NCI-H2107 treated with DMSO at 0.1 percent for 48 hours (cell line): Measurements from ENCODE around the gene WBP4.
"Not testable (repeated sequence)": the region's sequence is repeated elsewhere in the genome, so short reads cannot be mapped to it uniquely, and the experiment has no call there.

ENCODE experiments used
- DNase-seq: peaks from one replicate; lab custom pipeline; 2025; ENCODE audit not compliant: unreplicated experiment; lab: John Stamatoyannopoulos, UW

WBP4 gene

GRCh38 chr13:41042419-41042818, 18.9 kb upstream of the WBP4 start:
- not testable (repeated sequence) for DNase-seq

DNA sequence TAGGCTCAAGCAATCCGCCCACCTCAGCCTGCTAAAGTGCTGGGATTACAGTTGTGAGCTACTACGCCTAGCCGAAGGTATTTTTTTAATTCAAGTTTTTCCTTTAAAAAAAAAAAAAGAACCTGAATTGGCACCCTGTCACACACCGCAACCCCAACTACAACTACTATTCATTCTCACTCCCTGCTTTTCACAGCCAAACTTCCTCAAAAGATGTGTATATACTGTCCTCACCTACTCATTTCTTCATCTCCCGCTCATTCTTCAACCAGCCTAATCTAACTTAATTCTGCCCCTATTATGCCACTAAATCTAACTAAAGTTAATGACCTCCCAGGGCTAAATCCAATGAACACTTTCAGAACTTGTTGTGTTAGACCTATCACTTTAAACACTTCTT, 12.7 kb upstream of the WBP4 start:
- DNase-seq: no peak

DNA sequence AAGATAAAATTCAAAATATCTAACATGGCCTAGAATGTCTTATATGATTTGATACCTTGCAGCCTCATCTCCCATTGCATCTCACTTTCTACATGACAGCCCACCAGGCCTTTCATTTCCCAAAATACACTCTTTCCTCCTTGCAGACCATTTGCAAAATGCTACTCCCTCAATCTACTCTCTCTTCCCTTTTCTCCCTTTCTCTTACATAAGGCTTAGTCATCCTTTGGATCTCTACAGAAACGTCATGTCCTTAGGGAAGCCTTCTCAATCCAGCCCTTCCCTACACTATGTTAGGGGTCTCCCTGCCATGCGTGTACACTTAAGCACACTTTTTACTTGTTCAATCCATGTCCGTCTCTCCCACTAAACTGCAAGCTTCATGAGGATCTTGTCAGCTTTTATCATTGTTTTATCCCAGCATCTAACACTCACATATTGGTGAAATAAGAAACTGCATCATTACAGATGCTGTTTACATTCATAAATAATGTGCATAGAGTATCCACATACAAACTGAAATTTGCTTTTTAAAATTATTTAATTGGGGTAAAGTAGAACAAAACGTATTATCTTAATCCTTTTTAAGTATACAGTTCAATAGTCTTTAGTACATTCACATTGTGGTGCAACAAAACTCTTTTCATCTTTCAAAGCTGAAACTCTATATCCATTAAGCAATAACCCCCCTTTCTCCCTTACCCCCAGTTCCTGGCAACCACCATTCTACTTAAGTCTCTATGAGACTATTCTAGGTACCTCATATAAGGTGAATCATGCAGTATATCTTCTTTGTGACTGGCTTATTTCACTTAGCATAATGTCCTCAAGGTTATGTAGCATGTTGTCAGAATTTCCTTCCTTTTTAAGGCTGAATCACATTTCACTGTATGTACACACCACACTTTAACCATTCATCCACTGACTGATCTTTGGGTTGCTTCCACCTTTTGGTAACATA, 11.5 kb upstream of the WBP4 start:
- no peak for DNase-seq

DNA sequence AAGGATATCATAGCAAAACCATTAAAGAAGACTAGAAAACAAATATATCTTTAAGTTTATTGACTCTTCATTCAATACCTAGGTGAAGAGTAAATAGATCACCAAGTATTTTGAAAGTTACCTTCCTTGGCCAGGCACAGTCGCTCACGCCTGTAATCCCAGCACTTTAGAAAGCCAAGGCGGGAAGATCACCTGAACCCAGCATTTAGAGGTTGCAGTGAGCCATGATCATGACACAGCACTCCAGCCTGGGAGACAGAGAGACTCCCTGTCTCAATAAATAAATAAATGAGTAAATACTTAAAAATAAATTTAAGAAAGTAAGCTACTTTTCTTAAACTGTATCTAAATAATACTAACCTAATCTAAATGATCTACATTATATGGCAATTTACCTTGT, 8.9 kb upstream of the WBP4 start:
- DNase-seq: no peak

GRCh38 chr13:41053384-41053826, 7.9 kb upstream of the WBP4 start:
- no peak for DNase-seq

DNA sequence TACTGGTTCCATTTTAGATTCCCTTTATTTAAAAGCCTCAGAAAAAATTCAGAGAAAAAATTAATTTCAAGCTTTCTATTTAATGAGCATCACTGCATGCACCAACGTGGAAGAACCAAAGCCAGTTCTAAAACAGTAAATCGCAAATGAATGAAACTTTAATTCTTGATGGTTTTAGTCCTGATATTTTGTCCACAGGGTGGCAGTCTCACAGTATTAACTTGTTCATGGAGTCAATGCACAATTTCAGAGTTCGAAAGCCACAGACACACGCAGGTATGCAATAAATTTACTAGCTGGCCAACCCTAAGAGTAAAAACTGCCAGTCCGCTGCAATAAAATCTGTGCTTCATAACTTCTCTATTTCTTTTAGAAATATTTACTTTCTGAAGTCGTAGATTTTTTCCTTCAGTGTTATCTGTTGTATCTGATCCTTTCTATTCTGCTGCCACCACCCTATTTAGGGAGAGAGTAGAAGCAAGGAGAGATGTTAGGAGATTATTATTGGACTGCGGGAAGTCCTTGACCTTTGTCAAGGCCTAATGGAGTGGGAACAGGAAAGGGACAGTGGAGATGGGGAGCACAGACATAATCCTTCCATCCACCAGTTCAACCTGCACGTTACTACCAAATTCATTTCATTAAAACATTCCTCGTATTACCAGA, 7.0 kb upstream of the WBP4 start:
- peak; percentile 18 for DNase-seq

GRCh38 chr13:41054919-41055619, 6.2 kb upstream of the WBP4 start:
- no peak for DNase-seq

DNA sequence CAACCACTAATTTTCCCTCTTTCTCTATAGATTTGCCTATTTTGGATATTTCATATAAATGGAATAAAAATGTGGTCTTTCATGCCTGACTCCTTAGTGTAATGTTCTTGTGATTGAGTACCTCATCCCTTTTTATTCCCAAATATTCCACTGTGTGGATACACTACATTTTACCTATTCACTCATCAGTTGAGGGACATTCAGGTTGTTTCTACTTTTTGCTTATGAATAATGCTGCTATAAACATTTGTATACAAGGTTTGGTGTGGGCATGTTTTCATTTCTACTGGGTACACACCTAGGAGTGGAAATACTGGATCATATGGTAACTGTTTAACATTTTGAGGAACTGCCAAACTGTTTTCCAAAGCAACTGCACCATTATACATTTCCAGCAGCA, 5.1 kb upstream of the WBP4 start:
- no peak for DNase-seq

DNA sequence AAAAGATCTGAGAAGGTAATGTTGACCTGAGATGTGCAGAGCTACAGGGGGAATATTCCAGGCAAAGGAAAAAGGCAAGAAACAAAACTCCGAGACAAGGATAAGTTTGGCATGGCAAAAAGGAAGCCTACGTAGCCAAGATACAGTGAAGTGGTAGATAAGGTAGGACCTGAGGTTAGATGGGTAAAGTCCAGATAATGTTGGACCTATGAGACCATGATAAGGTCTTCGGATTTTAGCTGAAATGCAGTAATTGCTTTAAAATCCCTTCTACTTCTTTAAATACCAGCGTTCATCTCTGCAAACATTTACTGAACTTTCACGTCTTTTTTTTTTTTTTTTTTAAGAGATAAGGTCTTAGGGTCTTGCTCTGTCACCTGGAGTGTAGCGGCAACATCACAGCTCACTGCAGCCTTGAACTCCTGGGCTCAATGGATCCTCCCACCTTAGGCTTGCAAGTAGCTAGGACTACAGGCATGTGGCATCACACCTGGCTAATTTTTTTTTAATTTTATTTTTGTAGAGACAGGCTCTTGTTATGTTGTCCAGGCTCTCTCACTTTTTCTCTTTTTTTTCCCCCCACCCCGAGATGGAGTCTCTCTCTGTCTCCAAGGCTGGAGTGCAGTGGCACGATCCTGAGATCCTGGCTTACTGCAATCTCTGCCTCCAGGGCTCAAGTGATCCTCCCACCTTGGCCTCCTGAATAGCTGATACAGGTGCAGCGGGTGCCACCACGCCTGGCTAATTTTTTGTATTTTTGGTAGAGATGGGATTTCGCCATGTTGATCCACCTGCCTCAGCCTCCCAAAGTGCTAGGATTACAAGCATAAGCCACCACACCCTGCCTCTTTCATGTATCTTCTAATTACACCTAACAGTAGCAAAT, 4.2 kb upstream of the WBP4 start:
- no peak for DNase-seq

DNA sequence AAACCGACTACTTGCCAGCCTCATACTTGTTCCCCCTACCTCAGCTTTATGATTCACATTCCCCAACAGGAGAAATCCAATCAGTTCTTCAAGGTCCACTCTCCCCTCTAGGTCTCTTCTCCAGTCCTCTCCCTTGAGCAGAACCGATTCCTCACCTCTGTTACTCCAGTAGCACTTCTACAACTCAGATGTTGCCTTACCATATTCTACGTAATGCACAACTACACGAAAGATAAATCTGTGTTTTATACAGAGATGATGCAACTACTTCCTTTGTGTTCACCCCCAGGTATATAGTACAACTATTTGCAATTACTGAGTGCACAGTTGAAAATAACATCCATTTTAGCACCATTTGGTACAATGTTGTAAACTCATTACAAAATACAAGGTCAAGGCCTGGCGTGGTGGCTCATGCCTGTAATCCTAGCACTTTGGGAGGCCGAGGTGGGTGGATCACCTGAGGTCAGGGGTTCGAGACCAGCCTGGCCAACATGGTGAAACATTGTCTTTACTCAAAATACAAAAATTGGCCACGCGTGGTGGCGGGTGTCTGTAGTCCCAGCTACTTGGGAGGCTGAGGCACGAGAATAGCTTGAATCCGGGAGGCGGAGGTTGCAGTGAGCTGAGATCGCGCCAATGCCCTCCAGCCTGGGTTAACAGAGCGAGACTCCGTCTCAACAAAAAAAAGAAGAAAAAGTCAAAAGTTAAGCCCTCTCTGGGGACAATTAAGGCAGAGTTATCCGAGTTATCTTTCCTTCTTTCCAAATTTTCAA, 2.8 kb upstream of the WBP4 start:
- DNase-seq: no peak

DNA sequence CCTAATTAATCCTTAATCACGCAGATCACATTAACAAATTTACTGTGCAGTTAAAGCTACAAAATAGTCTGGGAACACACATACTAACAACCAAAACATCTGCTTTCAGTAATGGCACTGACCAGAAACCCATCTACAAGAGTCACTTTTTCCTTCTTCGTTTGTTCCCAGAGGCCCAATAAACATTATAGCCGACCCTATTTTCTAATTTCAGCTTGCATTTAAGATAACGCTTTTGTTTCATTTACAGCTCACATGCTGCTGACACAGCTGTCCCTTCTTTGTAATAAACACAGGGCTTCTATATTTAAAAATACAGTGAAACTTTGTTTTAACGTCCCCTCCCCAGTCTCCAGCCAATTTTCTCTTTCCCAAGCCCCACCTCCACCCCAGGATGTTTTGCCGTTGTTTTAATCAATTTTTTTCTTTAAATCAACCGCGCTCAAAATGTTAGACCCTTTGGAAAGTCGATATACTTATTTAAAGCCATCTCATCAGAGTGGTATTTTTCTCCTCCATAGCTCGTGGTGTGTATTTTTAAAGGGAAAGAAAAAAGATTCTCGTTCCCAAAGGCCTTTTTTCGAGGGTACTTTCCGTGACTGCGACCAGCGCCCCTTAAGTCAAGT, 1.7 kb upstream of the WBP4 start:
- no peak for DNase-seq

DNA sequence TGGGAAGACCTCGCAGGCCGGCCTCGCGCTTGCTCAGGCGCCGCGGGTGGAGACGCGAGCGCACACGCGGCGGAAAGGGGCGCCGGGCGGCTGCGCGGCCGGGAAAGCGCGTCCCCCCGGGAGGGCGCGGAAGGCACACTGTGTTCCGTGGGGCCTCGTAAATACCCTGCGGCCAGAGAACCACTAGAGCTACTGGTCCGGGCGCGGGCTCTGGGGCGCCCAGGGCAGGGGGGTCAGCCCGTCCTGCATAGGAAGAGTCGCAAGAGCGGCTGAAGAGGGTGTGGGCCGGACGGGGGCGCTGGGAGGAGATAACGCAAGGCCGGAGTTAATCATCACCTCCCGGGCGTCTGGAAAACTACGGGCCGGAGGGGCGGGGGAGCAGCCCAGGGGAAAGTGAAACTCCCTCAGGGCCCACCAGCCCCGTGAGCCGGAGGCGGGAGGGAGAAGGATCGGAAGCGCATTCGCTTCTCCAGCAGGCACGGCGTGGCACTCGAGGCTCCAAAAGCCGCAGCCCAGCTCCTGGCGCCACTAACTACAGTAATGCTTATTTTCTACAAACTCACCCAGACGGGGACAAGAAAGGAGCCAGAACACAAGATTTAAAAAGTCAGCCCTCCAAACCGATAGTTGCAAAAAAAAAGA, 1.1 kb upstream of the WBP4 start:
- peak; percentile 71 for DNase-seq

GRCh38 chr13:41060724-41061074, 610 bp upstream of the WBP4 start:
- DNase-seq: peak; percentile 71

DNA sequence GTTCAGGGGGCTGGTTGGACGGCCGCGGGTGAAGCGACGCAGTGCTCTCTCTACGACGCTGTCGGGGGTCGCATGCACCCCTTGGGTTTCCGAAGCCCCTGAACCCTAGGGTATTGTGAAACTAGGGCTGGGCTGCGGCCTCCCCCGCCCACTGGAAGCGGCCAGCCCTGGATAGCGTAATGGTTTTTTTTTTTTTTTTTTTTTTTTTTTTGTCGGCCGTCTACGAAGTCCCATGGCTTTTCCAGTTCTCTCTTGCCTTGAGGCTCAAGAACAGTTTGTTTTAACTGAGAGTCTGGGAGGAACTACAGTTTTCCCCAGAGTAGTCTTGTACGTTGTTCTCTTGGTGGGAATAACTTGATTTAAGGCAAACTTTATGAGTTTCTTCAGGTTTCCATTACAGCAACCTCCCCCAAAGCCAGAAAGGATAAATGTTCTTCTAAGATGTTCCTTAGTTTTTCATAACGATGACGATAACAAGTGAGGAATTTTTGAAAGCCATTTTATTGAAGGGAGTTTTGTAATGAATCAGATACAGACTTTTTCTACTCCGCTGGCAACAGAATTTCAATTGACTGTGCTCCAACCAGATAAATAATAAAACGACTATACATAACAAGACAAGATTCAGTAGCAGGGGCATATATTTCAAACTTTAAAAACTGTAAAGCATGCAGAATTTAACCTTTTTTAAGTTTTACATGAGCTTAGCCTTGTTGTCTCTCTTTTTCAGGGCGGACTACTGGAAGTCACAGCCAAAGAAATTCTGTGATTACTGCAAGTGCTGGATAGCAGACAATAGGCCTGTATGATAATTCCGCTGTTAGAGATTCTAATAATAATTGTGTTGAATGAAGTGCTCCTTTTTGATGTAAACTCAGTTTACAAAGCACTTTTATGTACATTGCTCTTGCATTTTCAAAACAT, 867 bp downstream of the WBP4 start:
- DNase-seq: no peak

- no peak for DNase-seq
Measured at GRCh38 chr13:41064493-41064892, 3.2 kb downstream of the WBP4 start.

- no peak for DNase-seq
Measured at GRCh38 chr13:41065078-41065477, 3.8 kb downstream of the WBP4 start.

GRCh38 chr13:41074523-41074922, 13.2 kb downstream of the WBP4 start:
- DNase-seq: no peak

DNA sequence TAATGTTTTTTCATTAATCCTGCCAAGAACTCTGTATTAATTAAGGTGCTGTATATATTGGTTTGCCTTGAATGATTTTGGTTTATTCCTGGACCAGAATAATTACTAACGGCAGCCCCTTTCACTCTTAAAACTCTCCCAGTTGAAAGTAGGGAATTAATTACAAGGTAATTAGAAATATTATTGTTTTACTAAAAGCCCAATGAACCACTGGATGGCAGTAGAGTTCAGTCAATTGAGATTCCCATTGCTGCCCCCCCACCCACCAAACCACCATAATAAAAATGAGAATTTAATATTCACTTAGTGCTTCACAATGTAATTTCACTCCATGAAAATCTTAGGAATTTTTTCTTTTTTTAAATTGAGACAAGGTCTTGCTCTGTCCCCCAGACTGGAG, 13.7 kb downstream of the WBP4 start:
- no peak for DNase-seq
